ENCODE results near the gene SUN1. TPM values are rescaled to one million over a fixed set of nuclear protein-coding genes. Genes with fewer than 3 reads are reported as not detected.
A peak's percentile ranks its signal among the peaks of the same experiment; 100 is the strongest.

SUN1 gene
- total and polyA plus RNA-seq, 10 of the 15 experiments (the other 5 are each of a cell fraction or from before 2014, with no cell fraction given), result 27.8 to 107 (median 65.8) TPM

DNA sequence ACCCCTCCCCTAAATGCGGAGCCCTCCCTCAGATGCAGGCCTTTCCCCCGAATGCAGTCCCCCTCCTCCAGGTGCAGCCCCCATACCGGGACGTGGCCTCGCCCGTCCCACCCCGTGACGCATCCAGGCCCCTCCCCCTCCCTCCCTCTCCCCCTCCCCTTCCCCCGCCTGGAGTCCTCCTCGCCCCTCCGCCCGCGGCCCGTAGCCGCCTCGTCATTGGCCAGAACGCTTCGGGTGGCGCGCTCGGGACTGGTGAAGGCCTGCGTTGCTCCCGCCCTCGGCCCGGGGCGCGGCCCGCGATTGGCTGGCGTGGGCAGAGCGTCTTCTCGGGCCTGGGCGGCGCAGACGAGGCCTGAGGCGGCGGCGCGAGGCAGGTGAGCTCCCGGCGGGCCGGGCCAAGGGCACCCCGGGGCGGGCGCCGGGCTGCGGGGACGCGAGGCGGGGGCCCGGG, 16.0 kb upstream of the SUN1 start (continued):
- TF ChIP-seq BHLHE40 (IDR thresholded peaks at IDR 0.05; ENCODE audit: borderline replicate concordance in 1 of 2, low read depth in 2 of 2, low read length in 1 of 2) (peak; percentile 10 to 67; a peak in 1 of 4 replicates), CEBPB (IDR thresholded peaks at IDR 0.05; ENCODE audit: borderline replicate concordance in 1 of 2, low read depth in 2 of 2, low read length in 2 of 2) (no peak), MEF2B (IDR thresholded peaks at IDR 0.05; ENCODE audit: partially characterized antibody, poor library complexity, severe bottlenecking) (no peak), YBX1 (IDR thresholded peaks at IDR 0.05) (no peak), PAX5 (IDR thresholded peaks at IDR 0.05; ENCODE audit: borderline replicate concordance, low read depth, low read length) (no peak), RELA (IDR thresholded peaks at IDR 0.05; ENCODE audit: borderline replicate concordance, partially characterized antibody) (no peak), KDM1A (IDR thresholded peaks at IDR 0.05; ENCODE audit: borderline replicate concordance) (no peak)
- TF ChIP-seq, protein P1, sequence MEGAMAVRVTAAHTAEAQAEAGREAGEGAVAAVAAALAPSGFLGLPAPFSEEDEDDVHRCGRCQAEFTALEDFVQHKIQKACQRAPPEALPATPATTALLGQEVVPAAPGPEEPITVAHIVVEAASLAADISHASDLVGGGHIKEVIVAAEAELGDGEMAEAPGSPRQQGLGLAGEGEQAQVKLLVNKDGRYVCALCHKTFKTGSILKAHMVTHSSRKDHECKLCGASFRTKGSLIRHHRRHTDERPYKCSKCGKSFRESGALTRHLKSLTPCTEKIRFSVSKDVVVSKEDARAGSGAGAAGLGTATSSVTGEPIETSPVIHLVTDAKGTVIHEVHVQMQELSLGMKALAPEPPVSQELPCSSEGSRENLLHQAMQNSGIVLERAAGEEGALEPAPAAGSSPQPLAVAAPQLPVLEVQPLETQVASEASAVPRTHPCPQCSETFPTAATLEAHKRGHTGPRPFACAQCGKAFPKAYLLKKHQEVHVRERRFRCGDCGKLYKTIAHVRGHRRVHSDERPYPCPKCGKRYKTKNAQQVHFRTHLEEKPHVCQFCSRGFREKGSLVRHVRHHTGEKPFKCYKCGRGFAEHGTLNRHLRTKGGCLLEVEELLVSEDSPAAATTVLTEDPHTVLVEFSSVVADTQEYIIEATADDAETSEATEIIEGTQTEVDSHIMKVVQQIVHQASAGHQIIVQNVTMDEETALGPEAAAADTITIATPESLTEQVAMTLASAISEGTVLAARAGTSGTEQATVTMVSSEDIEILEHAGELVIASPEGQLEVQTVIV (IDR thresholded peaks at IDR 0.05; ENCODE audit: borderline replicate concordance, partially characterized antibody), result no peak
- TF ChIP-seq, protein P2, sequence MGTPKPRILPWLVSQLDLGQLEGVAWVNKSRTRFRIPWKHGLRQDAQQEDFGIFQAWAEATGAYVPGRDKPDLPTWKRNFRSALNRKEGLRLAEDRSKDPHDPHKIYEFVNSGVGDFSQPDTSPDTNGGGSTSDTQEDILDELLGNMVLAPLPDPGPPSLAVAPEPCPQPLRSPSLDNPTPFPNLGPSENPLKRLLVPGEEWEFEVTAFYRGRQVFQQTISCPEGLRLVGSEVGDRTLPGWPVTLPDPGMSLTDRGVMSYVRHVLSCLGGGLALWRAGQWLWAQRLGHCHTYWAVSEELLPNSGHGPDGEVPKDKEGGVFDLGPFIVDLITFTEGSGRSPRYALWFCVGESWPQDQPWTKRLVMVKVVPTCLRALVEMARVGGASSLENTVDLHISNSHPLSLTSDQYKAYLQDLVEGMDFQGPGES (IDR thresholded peaks at IDR 0.05), result peak; percentile 63; the same call in 1 of the 2 replicates
- TF ChIP-seq, protein P3, sequence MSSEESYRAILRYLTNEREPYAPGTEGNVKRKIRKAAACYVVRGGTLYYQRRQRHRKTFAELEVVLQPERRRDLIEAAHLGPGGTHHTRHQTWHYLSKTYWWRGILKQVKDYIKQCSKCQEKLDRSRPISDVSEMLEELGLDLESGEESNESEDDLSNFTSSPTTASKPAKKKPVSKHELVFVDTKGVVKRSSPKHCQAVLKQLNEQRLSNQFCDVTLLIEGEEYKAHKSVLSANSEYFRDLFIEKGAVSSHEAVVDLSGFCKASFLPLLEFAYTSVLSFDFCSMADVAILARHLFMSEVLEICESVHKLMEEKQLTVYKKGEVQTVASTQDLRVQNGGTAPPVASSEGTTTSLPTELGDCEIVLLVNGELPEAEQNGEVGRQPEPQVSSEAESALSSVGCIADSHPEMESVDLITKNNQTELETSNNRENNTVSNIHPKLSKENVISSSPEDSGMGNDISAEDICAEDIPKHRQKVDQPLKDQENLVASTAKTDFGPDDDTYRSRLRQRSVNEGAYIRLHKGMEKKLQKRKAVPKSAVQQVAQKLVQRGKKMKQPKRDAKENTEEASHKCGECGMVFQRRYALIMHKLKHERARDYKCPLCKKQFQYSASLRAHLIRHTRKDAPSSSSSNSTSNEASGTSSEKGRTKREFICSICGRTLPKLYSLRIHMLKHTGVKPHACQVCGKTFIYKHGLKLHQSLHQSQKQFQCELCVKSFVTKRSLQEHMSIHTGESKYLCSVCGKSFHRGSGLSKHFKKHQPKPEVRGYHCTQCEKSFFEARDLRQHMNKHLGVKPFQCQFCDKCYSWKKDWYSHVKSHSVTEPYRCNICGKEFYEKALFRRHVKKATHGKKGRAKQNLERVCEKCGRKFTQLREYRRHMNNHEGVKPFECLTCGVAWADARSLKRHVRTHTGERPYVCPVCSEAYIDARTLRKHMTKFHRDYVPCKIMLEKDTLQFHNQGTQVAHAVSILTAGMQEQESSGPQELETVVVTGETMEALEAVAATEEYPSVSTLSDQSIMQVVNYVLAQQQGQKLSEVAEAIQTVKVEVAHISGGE (CRISPR knock-in tag; IDR thresholded peaks at IDR 0.05), result no peak
- TF ChIP-seq, protein P4, sequence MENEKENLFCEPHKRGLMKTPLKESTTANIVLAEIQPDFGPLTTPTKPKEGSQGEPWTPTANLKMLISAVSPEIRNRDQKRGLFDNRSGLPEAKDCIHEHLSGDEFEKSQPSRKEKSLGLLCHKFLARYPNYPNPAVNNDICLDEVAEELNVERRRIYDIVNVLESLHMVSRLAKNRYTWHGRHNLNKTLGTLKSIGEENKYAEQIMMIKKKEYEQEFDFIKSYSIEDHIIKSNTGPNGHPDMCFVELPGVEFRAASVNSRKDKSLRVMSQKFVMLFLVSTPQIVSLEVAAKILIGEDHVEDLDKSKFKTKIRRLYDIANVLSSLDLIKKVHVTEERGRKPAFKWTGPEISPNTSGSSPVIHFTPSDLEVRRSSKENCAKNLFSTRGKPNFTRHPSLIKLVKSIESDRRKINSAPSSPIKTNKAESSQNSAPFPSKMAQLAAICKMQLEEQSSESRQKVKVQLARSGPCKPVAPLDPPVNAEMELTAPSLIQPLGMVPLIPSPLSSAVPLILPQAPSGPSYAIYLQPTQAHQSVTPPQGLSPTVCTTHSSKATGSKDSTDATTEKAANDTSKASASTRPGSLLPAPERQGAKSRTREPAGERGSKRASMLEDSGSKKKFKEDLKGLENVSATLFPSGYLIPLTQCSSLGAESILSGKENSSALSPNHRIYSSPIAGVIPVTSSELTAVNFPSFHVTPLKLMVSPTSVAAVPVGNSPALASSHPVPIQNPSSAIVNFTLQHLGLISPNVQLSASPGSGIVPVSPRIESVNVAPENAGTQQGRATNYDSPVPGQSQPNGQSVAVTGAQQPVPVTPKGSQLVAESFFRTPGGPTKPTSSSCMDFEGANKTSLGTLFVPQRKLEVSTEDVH (IDR thresholded peaks at IDR 0.05; ENCODE audit: low read depth, partially characterized antibody), result no peak
- TF ChIP-seq, protein P5, sequence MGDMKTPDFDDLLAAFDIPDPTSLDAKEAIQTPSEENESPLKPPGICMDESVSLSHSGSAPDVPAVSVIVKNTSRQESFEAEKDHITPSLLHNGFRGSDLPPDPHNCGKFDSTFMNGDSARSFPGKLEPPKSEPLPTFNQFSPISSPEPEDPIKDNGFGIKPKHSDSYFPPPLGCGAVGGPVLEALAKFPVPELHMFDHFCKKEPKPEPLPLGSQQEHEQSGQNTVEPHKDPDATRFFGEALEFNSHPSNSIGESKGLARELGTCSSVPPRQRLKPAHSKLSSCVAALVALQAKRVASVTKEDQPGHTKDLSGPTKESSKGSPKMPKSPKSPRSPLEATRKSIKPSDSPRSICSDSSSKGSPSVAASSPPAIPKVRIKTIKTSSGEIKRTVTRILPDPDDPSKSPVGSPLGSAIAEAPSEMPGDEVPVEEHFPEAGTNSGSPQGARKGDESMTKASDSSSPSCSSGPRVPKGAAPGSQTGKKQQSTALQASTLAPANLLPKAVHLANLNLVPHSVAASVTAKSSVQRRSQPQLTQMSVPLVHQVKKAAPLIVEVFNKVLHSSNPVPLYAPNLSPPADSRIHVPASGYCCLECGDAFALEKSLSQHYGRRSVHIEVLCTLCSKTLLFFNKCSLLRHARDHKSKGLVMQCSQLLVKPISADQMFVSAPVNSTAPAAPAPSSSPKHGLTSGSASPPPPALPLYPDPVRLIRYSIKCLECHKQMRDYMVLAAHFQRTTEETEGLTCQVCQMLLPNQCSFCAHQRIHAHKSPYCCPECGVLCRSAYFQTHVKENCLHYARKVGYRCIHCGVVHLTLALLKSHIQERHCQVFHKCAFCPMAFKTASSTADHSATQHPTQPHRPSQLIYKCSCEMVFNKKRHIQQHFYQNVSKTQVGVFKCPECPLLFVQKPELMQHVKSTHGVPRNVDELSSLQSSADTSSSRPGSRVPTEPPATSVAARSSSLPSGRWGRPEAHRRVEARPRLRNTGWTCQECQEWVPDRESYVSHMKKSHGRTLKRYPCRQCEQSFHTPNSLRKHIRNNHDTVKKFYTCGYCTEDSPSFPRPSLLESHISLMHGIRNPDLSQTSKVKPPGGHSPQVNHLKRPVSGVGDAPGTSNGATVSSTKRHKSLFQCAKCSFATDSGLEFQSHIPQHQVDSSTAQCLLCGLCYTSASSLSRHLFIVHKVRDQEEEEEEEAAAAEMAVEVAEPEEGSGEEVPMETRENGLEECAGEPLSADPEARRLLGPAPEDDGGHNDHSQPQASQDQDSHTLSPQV (IDR thresholded peaks at IDR 0.05), result no peak
